Neural progenitor cell (in vitro differentiated cells): ENCODE results near the gene AURKB. TPM values are rescaled to one million over a fixed set of nuclear protein-coding genes. Genes with fewer than 3 reads are reported as not detected.

Source experiments
- DNase-seq: peaks from one replicate; pipeline ENCODE4 v3.0.0-alpha.2; 2016; ENCODE audit warnings: low spot score
- H2AFZ ChIP-seq: fragments of 200-600 bp; sonication (generic); replicated peaks from 2 replicates; pipeline ENCODE4 v1.6.1; 2016; ENCODE audit warnings: antibody characterized with exemption
- H3F3A ChIP-seq: fragments of 200-600 bp; sonication (generic); 2 replicates; pipeline ENCODE4 v1.6.1; 2016; ENCODE audit warnings: antibody characterized with exemption, low read depth
- H3K27ac ChIP-seq: fragments of 200-600 bp; sonication (generic); 2 replicates; pipeline ENCODE4 v1.5.1; 2016; ENCODE audit warnings: mild to moderate bottlenecking
- H3K27me3 ChIP-seq: fragments of 200-600 bp; sonication (generic); 2 replicates; pipeline ENCODE4 v1.6.1; 2016; ENCODE audit warnings: mild to moderate bottlenecking, moderate library complexity
- H3K36me3 ChIP-seq: fragments of 200-600 bp; sonication (generic); 2 replicates; pipeline ENCODE4 v1.5.1; 2016
- H3K4me1 ChIP-seq: fragments of 200-600 bp; sonication (generic); 2 replicates; pipeline ENCODE4 v1.6.1; 2016; ENCODE audit warnings: mixed run types
- H3K4me2 ChIP-seq: fragments of 200-600 bp; sonication (generic); 2 replicates; pipeline ENCODE4 v1.6.1; 2016
- H3K4me3 ChIP-seq: fragments of 200-600 bp; sonication (generic); 2 replicates; pipeline ENCODE4 v1.5.1; 2016
- H3K79me2 ChIP-seq: fragments of 200-600 bp; sonication (generic); 2 replicates; pipeline ENCODE4 v1.6.1; 2016; ENCODE audit warnings: low read depth
- H3K9ac ChIP-seq: fragments of 200-600 bp; sonication (generic); 2 replicates; pipeline ENCODE4 v1.6.1; 2016
- H3K9me3 ChIP-seq: fragments of 200-600 bp; sonication (generic); 2 replicates; pipeline ENCODE4 v1.5.1; 2016; ENCODE audit warnings: low read depth
- H4K20me1 ChIP-seq: fragments of 200-600 bp; sonication (generic); 2 replicates; pipeline ENCODE4 v1.6.1; 2016; ENCODE audit warnings: low read depth
- H3K27ac Mint-ChIP-seq: 3 replicates; pipeline ENCODE4 v1.8.0; 2021; ENCODE audit warnings: mixed read lengths
- H3K27me3 Mint-ChIP-seq: 2 replicates; pipeline ENCODE4 v1.8.0; 2022; ENCODE audit warnings: low read depth, mild to moderate bottlenecking, inconsistent platforms, moderate library complexity, mixed read lengths; ENCODE audit not compliant: insufficient read depth
- H3K36me3 Mint-ChIP-seq: 3 replicates; pipeline ENCODE4 v1.8.0; 2021; ENCODE audit warnings: mixed read lengths
- H3K4me1 Mint-ChIP-seq: 3 replicates; pipeline ENCODE4 v1.8.0; 2021; ENCODE audit warnings: mixed read lengths
- H3K4me3 Mint-ChIP-seq: 3 replicates; pipeline ENCODE4 v1.8.0; 2021; ENCODE audit warnings: mild to moderate bottlenecking, moderate library complexity, mixed read lengths
- H3K9me3 Mint-ChIP-seq: 3 replicates; pipeline ENCODE4 v1.8.0; 2020; ENCODE audit warnings: mixed read lengths
- CTCF ChIP-seq: fragments of 200-600 bp; sonication (generic); IDR thresholded peaks from 2 replicates; pipeline ENCODE4 v1.5.1; 2017; ENCODE audit warnings: antibody characterized with exemption, mild to moderate bottlenecking
- EZH2 ChIP-seq: fragments of 200-600 bp; sonication (generic); IDR thresholded peaks from 2 replicates; pipeline ENCODE4 v1.6.1; 2017; ENCODE audit warnings: antibody characterized with exemption, mild to moderate bottlenecking, moderate library complexity
- EZH2phosphoT487 ChIP-seq: fragments of 200-600 bp; sonication (generic); IDR thresholded peaks from 2 replicates; pipeline ENCODE4 v1.6.1; 2017; ENCODE audit warnings: antibody characterized with exemption
- total RNA-seq: library from RNA; depleted of rRNA; stranded (reverse); fragments of >200 nt; gene quantifications from 2 replicates; pipeline ENCODE4 v1.2.3, GENCODE V29; 2015; ENCODE audit warnings: low replicate concordance

The AURKB gene
- total RNA-seq, 1 donor from 2014 or later = 149 TPM

GRCh38 chr17:8256291-8256690 is 45.9 kb upstream of the AURKB start:
- H3K79me2 ChIP-seq = peaks cover 26% of the 10 kb centered on the region
- peak overlapping the region; percentile 63 for H3K4me3 Mint-ChIP-seq
- no peaks in the 10 kb centered on the region for H4K20me1 ChIP-seq
- DNase-seq = no peak
- no peak overlapping the region for H2AFZ ChIP-seq
- no peak overlapping the region for H3K4me3 ChIP-seq
- no peaks in the 10 kb centered on the region for H3K9me3 Mint-ChIP-seq
- no peak overlapping the region for H3K9ac ChIP-seq
- no peaks in the 10 kb centered on the region for H3K4me1 ChIP-seq
- H3K27ac Mint-ChIP-seq = no peak overlapping the region
- peaks cover 4% of the 10 kb centered on the region for H3K36me3 ChIP-seq
- no peaks in the 10 kb centered on the region for H3K4me1 Mint-ChIP-seq
- no peak overlapping the region for H3K27ac ChIP-seq
- peaks cover 18% of the 10 kb centered on the region for H3K36me3 Mint-ChIP-seq
- no peaks in the 10 kb centered on the region for H3K27me3 ChIP-seq
- peaks cover 2% of the 10 kb centered on the region for H3K27me3 Mint-ChIP-seq
- TF ChIP-seq EZH2phosphoT487 (no peak), CTCF (no peak), EZH2 (no peak)
- no peak overlapping the region for H3K4me2 ChIP-seq
- no peaks in the 10 kb centered on the region for H3F3A ChIP-seq
- no peaks in the 10 kb centered on the region for H3K9me3 ChIP-seq

GRCh38 chr17:8255499-8255898 is 45.1 kb upstream of the AURKB start:
- no peaks in the 10 kb centered on the region for H3K9me3 Mint-ChIP-seq
- peaks cover 13% of the 10 kb centered on the region for H3K36me3 Mint-ChIP-seq
- H3K4me2 ChIP-seq = no peak overlapping the region
- DNase-seq = no peak
- no peak overlapping the region for H3K9ac ChIP-seq
- H3K9me3 ChIP-seq = no peaks in the 10 kb centered on the region
- no peaks in the 10 kb centered on the region for H3K27me3 ChIP-seq
- H4K20me1 ChIP-seq = no peaks in the 10 kb centered on the region
- no peak for TF ChIP-seq EZH2phosphoT487
- no peak for TF ChIP-seq EZH2
- TF ChIP-seq CTCF = no peak
- peaks cover 4% of the 10 kb centered on the region for H3K36me3 ChIP-seq
- H3K4me3 Mint-ChIP-seq = no peak overlapping the region
- no peak overlapping the region for H2AFZ ChIP-seq
- no peak overlapping the region for H3K27ac ChIP-seq
- H3F3A ChIP-seq = no peaks in the 10 kb centered on the region
- H3K4me1 ChIP-seq = peaks cover 2% of the 10 kb centered on the region
- peaks cover 3% of the 10 kb centered on the region for H3K4me1 Mint-ChIP-seq
- H3K27me3 Mint-ChIP-seq = peaks cover 2% of the 10 kb centered on the region
- H3K27ac Mint-ChIP-seq = no peak overlapping the region
- peaks cover 34% of the 10 kb centered on the region for H3K79me2 ChIP-seq
- no peak overlapping the region for H3K4me3 ChIP-seq

DNA sequence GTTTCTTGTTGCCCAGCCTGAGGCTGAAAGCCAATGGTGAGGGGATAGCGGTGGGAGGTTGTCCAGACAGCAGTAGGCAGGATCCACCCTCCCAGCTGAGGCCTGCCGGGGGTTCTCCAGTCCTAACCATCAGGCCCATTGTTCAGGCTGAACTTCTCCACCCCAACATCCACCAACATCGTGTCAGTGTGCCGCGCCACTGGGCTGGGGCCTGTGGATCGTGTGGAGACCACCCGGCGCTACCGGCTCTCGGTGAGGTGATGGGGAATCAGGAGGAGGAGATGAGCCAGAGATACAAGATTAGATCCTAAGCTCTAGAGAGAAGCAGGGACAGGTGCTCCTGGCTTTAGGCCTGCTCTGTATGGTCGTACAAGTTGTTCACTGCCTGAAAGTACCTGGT is 44.5 kb upstream of the AURKB start:
- Histone ChIP-seq H3F3A (peaks cover 2% of the 10 kb centered on the region), H3K9me3 (no peaks in the 10 kb centered on the region), H3K27me3 (no peaks in the 10 kb centered on the region), H3K9ac (no peak overlapping the region), H3K4me1 (peaks cover 8% of the 10 kb centered on the region), H3K79me2 (peaks cover 40% of the 10 kb centered on the region), H4K20me1 (no peaks in the 10 kb centered on the region), H3K4me2 (no peak overlapping the region), H2AFZ (no peak overlapping the region), H3K4me3 (no peak overlapping the region), H3K36me3 (peaks cover 4% of the 10 kb centered on the region), H3K27ac (no peak overlapping the region)
- H3K36me3 Mint-ChIP-seq = peaks cover 9% of the 10 kb centered on the region
- no peaks in the 10 kb centered on the region for H3K9me3 Mint-ChIP-seq
- no peak for DNase-seq
- H3K27me3 Mint-ChIP-seq = peaks cover 2% of the 10 kb centered on the region
- peaks cover 9% of the 10 kb centered on the region for H3K4me1 Mint-ChIP-seq
- TF ChIP-seq CTCF (no peak), EZH2 (no peak), EZH2phosphoT487 (no peak)
- H3K4me3 Mint-ChIP-seq = no peak overlapping the region
- H3K27ac Mint-ChIP-seq = no peak overlapping the region
